Activated naive CD4-positive, alpha-beta T cell treated with anti-CD3 and anti-CD28 coated beads, Interleukin-2, amount 50 U/mL, for 24 hours (primary cell): ENCODE data around the gene GPR55.

Experiments
- H3K27ac Mint-ChIP-seq: one replicate; pipeline ENCODE4 v1.8.0; 2021; ENCODE audit warnings: mild to moderate bottlenecking, mixed read lengths
- H3K27me3 Mint-ChIP-seq: one replicate; pipeline ENCODE4 v1.8.0; 2021; ENCODE audit warnings: mixed read lengths
- H3K36me3 Mint-ChIP-seq: one replicate; pipeline ENCODE4 v1.8.0; 2021; ENCODE audit warnings: mixed read lengths
- H3K4me1 Mint-ChIP-seq: one replicate; pipeline ENCODE4 v1.8.0; 2021; ENCODE audit warnings: mixed read lengths
- H3K4me3 Mint-ChIP-seq: one replicate; pipeline ENCODE4 v1.8.0; 2021; ENCODE audit warnings: mild to moderate bottlenecking, mixed read lengths
- H3K9me3 Mint-ChIP-seq: one replicate; pipeline ENCODE4 v1.8.0; 2021; ENCODE audit warnings: mixed read lengths

GPR55 gene

DNA sequence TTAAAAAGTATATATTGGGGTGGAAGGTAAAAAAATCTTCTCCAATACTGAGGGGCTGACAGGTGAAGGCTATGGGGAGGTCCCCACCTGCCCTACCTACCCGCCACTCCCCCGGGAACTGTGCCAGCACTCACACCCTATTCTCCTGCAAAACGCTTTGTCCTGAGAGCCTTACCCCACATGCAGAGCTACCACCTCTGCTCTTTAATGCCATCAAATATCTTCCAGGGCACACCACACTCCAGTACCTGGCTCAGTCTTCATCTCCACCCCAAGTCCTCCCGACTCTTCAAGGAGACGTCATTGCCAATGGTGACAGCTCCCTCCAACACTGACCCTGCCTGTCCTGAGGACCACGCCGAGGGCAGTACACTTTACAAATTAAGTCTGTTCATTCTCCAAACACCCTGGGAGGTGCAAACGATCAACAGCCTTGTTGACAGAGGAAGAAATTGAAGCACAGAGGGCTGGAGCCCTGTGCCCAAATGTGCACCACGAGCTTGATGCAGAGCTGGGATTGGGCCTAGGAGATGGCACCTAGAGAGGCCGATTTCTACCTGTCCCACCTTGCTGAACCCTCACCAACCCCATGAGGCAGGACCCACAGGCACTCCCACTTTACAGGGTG, 6.0 kb upstream of the GPR55 start:
- H3K27me3 Mint-ChIP-seq = peaks cover 4% of the 10 kb centered on the region
- no peak overlapping the region for H3K27ac Mint-ChIP-seq
- H3K4me1 Mint-ChIP-seq = peaks cover 20% of the 10 kb centered on the region
- no peak overlapping the region for H3K4me3 Mint-ChIP-seq
- H3K9me3 Mint-ChIP-seq = peaks cover 8% of the 10 kb centered on the region
- peaks cover 5% of the 10 kb centered on the region for H3K36me3 Mint-ChIP-seq

DNA sequence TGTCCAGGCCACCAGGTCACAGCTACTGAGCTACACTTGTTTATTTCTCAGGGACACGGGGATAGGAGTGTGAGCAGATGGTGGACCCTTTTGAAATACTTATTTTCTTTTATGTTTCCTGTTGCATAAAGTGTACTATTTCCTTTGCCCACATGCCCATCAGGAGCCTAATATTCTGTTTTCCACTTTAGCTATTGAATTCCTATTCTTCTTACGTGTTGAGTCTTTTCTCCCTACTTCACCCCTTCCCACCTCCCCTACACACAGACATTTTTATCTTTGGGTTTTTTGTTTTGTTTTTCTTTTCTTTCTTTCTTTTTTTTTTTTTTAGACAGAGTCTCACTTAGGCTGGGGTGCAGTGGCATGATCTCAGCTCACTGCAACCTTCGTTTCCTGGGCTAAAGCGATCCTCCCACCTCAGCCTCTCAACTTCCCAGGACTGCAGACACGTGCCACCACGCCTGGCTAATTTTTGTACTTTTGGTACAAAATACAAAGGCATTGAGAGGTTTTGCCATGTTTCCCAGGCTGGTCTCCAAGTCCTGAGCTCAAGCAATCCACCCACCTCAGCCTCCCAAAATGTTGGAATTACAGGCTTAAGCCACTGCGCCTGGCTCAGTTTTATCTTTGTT, 5.2 kb upstream of the GPR55 start:
- Mint-ChIP-seq H3K27ac (no peak overlapping the region), H3K36me3 (no peaks in the 10 kb centered on the region), H3K27me3 (peaks cover 2% of the 10 kb centered on the region), H3K4me1 (peaks cover 22% of the 10 kb centered on the region), H3K4me3 (no peak overlapping the region), H3K9me3 (peaks cover under 1% of the 10 kb centered on the region)

DNA sequence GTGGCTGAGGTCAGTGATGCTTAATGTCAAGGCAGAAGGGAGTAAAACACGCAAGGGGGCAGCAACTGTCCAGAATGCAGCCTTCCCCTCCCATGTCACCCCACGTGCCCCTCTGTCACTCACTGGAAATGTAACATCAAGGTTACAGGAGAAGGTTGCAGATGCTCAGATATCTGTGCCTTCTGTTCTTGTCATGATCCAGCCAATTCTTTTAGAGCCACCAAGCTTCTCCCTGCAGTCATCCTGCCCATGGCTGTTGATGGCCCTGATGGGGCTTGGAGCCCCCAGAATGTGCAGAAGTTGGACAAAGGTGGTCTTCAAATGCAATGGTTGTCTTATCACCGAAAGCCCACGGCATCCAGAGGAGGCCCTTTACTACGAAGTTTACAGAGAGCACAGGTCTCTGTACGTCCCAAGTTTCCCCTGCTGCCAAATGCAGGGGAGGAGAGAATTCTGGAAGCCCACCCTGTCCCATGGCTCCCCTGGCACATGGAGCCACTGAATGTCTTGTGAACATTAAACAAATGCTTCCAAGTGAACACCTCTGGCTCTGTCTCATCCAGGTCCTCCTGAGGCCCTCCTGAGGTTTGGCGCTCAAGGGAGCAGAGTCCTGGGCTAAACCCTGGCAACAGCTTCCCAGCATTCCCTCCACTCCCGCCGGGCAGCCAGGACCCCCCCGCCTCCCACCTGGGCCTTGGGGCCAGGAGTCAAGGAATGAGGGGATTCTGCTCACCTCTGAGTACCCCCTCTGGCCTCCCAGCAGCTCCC, 4.5 kb upstream of the GPR55 start:
- Mint-ChIP-seq H3K27ac (peak overlapping the region; percentile 30), H3K9me3 (no peaks in the 10 kb centered on the region), H3K4me1 (peaks cover 29% of the 10 kb centered on the region), H3K27me3 (peaks cover 2% of the 10 kb centered on the region), H3K36me3 (no peaks in the 10 kb centered on the region), H3K4me3 (no peak overlapping the region)

DNA sequence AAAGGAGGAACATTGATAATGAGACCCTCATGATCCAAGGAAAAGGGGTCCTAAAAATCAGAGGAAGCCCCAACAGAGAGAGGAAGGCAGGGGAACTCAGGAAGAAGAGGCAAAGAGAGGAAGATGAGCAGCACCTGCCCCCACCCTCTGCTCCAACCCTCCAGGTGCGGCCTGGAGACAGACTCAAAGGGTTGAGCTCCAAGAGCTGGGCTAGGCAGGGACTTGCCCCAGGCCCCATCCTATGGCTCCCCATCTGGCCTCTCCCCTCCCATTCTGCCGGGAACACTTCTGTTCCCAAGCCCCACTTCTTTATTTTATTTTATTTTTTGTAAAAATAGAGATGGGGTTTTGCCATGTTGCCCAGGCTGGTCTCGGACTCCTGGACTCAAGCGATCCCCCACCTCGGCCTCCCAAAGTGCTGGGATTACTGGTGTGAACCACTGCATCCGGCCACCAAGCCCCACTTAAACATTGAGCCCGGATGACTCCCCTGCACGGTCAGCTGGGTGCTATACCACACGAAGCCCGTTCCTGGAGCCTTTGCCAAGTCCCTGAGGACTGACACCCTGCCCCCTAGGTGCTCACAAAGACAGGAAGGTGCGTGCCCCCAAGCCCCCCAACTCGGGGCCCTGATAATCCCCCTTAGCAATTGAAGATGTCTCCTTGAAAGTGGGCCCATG, 3.8 kb upstream of the GPR55 start:
- H3K4me1 Mint-ChIP-seq = peaks cover 37% of the 10 kb centered on the region
- peak overlapping the region; percentile 30 for H3K27ac Mint-ChIP-seq
- no peaks in the 10 kb centered on the region for H3K36me3 Mint-ChIP-seq
- H3K9me3 Mint-ChIP-seq = no peaks in the 10 kb centered on the region
- H3K4me3 Mint-ChIP-seq = no peak overlapping the region
- peaks cover 2% of the 10 kb centered on the region for H3K27me3 Mint-ChIP-seq

DNA sequence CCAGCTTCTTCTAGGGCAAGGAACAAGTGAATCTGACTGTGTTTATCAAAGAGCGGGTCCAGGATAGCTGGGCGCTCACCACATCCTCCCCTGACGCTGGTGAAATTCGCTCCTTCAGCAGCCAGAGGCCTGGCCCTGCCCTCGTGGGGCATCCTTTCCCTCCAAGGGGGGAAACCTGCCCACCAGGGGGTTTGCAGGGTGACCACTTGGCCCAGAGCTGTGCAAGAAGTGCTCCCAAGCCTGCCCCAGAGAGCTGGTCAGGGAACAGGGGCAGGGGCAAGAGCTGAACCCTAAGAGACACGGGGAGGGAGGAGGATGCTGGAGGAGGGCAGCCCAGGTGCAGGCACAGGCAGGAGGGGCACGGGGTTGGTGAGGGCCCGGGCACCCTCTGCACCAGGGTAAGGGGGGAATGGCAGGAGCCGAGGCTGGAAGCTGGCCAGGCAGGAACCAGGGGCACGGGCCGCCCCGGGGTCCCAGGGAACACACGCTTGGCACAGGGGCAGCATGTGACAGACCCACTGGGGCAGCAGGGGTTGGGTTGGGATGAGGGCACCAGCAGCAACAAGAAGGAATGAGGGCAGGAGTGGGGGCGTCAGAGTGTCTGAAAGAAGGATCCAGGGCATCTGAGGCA, 2.8 kb upstream of the GPR55 start:
- Mint-ChIP-seq H3K27ac (peak overlapping the region; percentile 30), H3K4me3 (no peak overlapping the region), H3K4me1 (peaks cover 46% of the 10 kb centered on the region), H3K36me3 (no peaks in the 10 kb centered on the region), H3K27me3 (peaks cover 2% of the 10 kb centered on the region), H3K9me3 (no peaks in the 10 kb centered on the region)

DNA sequence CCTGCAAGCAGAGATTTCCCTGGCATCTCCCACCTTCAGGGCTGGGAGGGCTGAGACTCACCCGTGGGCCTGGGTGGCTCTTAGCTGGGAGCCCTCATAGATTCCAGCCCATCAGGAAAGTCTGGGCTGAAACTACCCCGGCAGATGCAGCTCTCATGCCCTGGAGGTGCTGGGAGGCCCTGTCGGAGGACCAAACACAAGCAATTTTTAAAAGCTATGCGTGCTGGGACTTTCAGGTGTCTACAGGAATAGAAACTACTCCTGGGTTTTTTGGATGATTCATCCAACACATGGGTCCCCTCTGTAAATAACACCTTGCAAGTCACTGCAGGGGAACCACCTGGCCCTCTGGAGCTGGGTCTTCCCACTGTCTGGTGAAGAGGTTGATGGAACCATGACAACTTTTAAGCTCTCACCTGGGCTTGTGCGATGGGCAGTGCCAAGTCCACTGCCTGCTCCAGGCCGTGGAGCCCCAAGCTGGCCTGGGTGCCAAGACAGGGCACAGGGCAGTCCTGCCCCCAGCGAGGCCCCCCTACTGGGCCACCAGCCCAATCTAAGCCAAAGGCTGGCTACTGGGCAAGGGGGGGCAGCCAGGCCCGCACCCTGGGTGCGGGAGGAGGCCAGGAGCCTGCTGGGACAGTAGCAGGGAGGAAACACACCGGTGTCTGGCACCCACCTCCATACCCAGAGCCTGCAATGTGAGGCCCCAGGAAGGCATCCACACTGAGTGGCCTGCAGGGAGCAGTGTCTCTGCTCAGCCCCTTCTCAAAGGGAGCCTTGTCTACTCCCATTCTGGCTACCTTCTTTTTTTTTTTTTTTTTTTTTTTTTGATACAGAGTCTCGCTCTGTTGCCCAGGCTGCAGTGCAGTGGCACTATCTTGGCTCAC, 1.1 kb upstream of the GPR55 start:
- Mint-ChIP-seq H3K9me3 (no peaks in the 10 kb centered on the region), H3K27me3 (peaks cover 2% of the 10 kb centered on the region), H3K4me1 (peaks cover 53% of the 10 kb centered on the region), H3K27ac (peak overlapping the region; percentile 94), H3K36me3 (no peaks in the 10 kb centered on the region), H3K4me3 (peak overlapping the region; percentile 33)

DNA sequence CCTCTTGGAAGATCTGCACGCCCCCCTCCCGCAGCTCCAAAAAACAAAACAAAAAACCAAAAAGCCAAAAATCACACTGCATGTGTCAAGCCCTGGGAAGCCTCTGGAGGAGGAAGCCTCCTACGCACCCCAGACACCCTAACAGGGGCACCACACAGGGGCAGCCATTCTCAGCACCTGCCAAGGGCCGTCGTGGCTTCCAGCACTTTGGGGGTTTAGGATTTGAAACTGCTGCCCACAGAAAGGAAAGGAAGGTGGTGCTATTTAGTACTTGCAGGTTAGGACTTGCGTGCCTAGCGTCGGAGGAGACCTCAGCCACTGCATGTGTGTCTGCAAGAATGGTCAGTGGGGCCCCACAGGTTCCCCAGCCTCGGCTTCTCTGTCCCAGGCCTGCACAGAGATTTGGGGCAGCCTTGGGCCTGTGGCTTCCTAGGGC, 419 bp upstream of the GPR55 start:
- H3K27ac Mint-ChIP-seq = peak overlapping the region; percentile 94
- no peaks in the 10 kb centered on the region for H3K9me3 Mint-ChIP-seq
- peak overlapping the region; percentile 86 for H3K4me3 Mint-ChIP-seq
- H3K27me3 Mint-ChIP-seq = peaks cover 2% of the 10 kb centered on the region
- H3K36me3 Mint-ChIP-seq = no peaks in the 10 kb centered on the region
- H3K4me1 Mint-ChIP-seq = peaks cover 60% of the 10 kb centered on the region

DNA sequence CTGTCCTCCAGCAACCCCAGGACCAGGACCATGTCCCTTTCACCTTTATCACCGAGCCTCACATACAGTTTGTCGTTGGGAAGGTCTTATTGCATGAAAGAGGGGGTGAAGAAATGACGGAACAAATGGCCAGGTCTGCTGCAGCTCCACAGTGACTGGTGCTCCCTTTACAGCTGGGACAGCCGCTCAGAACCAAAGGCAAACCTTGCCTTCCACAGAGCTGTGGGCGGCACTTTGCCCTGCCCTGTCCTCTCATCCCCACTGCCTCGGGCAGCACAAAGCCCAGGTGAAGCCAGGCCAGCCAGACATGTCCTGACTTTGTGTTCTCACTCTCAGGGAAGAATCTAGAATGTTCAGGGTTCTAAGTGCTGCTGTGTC, 961 bp downstream of the GPR55 start:
- Mint-ChIP-seq H3K27ac (peak overlapping the region; percentile 94), H3K9me3 (no peaks in the 10 kb centered on the region), H3K27me3 (peaks cover 2% of the 10 kb centered on the region), H3K4me1 (peaks cover 72% of the 10 kb centered on the region), H3K36me3 (no peaks in the 10 kb centered on the region), H3K4me3 (peak overlapping the region; percentile 86)

DNA sequence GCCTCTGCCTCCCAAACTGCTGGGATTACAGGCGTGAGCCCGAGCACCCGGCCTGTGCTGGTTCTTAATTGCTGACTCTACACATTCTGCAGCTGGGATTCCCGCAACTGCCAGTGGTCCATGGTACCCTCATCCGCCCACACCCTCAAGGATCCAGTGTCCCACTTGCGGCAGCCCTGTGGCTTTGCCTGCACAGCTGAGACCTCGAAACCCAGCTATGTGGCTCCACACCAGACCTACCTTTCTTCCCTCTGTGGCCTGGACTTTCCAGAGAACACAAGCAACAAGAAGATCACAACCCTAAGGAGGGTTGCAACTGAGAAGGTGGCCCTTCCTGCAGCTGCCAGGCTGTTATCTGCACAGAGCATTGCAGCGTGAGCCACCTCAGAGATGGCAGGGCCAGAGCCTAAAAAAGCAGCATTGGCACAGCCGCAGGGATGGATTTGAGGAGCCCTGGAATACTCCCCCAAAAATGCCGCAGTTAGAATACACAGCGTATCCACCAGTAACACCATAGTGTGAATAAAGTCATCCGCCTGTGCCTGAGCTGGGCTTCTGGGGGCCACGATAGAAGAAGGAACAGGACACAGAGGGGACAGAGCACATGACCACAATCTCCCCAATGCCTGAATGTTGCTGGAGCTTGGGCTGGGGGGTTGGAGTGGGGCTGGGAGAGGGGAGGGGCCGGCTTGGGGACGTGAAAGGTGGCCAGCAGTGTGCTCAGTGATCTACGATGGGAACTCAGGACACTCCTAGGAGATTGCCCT, 1.9 kb downstream of the GPR55 start:
- H3K9me3 Mint-ChIP-seq = no peaks in the 10 kb centered on the region
- peaks cover 2% of the 10 kb centered on the region for H3K27me3 Mint-ChIP-seq
- no peaks in the 10 kb centered on the region for H3K36me3 Mint-ChIP-seq
- peak overlapping the region; percentile 33 for H3K4me3 Mint-ChIP-seq
- peak overlapping the region; percentile 35 for H3K27ac Mint-ChIP-seq
- peaks cover 81% of the 10 kb centered on the region for H3K4me1 Mint-ChIP-seq

DNA sequence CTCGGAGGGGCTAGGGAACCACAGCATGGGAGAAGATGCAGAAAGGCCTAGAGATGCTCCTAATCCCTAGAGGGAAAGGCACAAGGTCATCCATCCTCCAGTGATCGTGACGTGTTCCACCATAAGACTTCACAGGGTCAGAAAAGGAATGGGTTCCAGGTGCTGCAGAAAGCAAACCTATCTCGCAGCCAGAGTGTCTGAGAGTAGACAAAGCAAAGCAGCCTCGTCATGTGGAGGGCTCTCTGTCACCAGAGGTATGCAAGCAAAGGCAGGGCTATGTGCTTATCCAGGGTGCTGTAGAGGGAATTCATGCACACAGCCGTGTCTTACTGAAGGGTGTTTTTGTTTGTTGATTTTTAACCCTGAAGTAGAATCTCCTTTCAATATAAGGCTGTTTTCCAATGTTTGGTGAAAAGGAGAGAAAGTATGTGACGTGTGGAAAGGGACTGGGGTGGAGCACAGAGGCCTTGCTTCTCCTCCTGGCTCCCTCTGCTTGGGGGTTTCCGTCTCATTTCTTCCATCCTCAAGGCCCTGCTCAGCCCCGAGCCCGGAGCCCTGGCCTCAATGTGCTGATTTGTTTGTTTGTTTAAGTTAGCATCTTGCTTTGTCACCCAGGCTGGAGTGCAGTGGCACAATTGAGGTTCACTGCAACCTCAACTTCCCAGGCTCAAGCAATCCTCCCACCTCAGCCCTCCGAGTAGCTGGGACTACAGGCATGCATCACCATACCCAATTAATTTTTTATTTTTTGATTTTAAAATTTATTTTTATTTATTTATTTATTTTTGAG, 3.0 kb downstream of the GPR55 start:
- Mint-ChIP-seq H3K27me3 (peaks cover under 1% of the 10 kb centered on the region), H3K4me1 (peaks cover 82% of the 10 kb centered on the region), H3K9me3 (no peaks in the 10 kb centered on the region), H3K27ac (peak overlapping the region; percentile 65), H3K36me3 (no peaks in the 10 kb centered on the region), H3K4me3 (peak overlapping the region; percentile 23)

DNA sequence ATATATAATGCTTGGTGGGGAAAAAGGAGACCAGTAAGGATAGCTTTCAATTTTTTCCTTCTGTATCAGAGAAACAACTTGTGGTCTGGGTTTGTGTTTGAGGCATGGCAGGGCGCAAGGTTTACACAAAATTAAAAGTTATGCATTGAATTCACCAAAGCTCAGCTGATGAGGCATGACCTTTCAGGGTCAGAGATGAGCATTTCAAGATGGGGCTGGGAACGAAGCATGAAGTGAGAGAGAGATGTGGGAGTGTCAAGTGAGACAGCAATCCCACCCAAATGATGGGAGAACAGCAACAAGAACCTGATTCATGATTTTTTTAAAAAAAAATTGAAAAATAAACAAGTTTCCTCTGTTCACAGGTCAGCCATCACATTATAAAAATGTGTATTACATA, 4.9 kb downstream of the GPR55 start:
- Mint-ChIP-seq H3K4me3 (peak overlapping the region; percentile 82), H3K27me3 (no peaks in the 10 kb centered on the region), H3K36me3 (peaks cover 2% of the 10 kb centered on the region), H3K9me3 (no peaks in the 10 kb centered on the region), H3K27ac (peak overlapping the region; percentile 94), H3K4me1 (peaks cover 85% of the 10 kb centered on the region)

DNA sequence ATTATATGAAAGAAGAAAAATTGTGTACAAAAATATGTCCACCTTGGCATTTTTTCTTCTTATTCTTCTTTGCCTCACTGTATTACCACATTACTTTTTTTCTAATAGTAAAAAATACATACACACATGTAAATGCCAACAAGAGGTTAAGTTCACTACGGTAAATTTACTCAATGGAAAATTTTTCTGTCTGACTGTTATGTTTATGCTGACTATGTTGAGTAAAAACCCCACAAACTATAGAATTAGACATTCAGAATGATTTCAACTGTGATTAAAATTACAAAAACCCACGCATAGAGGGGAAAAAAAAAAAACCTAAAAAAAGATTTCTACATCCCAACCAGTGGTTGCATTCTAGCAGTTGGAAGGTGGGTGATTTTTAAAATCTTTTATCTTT, 5.4 kb downstream of the GPR55 start:
- H3K27me3 Mint-ChIP-seq = no peaks in the 10 kb centered on the region
- peak overlapping the region; percentile 94 for H3K27ac Mint-ChIP-seq
- peak overlapping the region; percentile 82 for H3K4me3 Mint-ChIP-seq
- H3K36me3 Mint-ChIP-seq = peaks cover 3% of the 10 kb centered on the region
- peaks cover 82% of the 10 kb centered on the region for H3K4me1 Mint-ChIP-seq
- no peaks in the 10 kb centered on the region for H3K9me3 Mint-ChIP-seq

DNA sequence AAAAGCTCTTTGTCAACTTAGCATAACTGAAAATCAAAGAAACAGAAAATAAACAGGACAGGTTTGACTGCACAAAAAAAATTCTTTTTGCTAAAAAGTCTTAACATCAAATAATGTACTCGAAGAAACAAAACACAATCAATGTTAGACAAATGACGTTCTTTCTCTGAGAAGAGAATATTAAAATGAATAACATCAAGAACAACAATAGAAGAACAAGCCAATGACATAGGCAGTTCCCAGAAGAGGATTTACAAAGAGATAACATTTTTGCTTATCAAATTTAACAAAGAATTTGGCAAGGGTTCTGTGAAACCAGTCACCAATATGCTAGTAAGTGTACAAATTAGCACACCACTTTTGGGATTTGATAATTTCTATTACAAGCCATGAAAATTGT, 5.8 kb downstream of the GPR55 start:
- Mint-ChIP-seq H3K36me3 (peaks cover 4% of the 10 kb centered on the region), H3K4me1 (peaks cover 80% of the 10 kb centered on the region), H3K4me3 (peak overlapping the region; percentile 71), H3K27me3 (no peaks in the 10 kb centered on the region), H3K27ac (peak overlapping the region; percentile 94), H3K9me3 (no peaks in the 10 kb centered on the region)
